ENCODE data around the gene DEPP1. TPM values are rescaled to one million over a fixed set of nuclear protein-coding genes. Genes with fewer than 3 reads are reported as not detected.

DEPP1 gene
- total and polyA plus RNA-seq, 2 experiments from 2014 or later: 0.37 to 1.3 TPM

GRCh38 chr10:44951576-44952226 lies 26.9 kb downstream of the DEPP1 start (continued):
- no peak for TF ChIP-seq POLR2AphosphoS5 (IDR thresholded peaks at IDR 0.05; ENCODE audit: low read depth)
- TF ChIP-seq ETS1 (IDR thresholded peaks at IDR 0.05): no peak
- no peak for TF ChIP-seq CTCF (conservative IDR thresholded peaks at IDR 0.05; ENCODE audit: low read depth in 2 of 2)
- no peak for TF ChIP-seq NANOG (IDR thresholded peaks at IDR 0.05; ENCODE audit: borderline replicate concordance)
- no peak for TF ChIP-seq CREB1 (CRISPR knock-in tag; IDR thresholded peaks at IDR 0.05; ENCODE audit: low read depth)
- TF ChIP-seq JUNB (IDR thresholded peaks at IDR 0.05; ENCODE audit: unreplicated experiment): no peak
- no peak for TF ChIP-seq ZNF331 (CRISPR knock-in tag; IDR thresholded peaks at IDR 0.05; ENCODE audit: low read depth)
- TF ChIP-seq ZNF114 (CRISPR knock-in tag; IDR thresholded peaks at IDR 0.05): no peak
- TF ChIP-seq EZH2 (IDR thresholded peaks at IDR 0.05; ENCODE audit: low read depth, unreplicated experiment): no peak
- no peak for TF ChIP-seq STAT1 (IDR thresholded peaks at IDR 0.05; ENCODE audit: unreplicated experiment)

- Histone ChIP-seq H3K27me3 (ENCODE audit: insufficient read depth) (no peaks in the 10 kb centered on the region), H3K4me1 (ENCODE audit: insufficient read depth) (peaks cover 7% of the 10 kb centered on the region; the same call in 1 of the 2 replicates), H3K79me2 (replicated peaks; ENCODE audit: insufficient read depth) (no peaks in the 10 kb centered on the region), H4K20me1 (replicated peaks; ENCODE audit: insufficient read depth) (no peaks in the 10 kb centered on the region), H3K36me3 (ENCODE audit: insufficient read depth) (no peaks in the 10 kb centered on the region), H2AFZ (no peak overlapping the region), H3K4me2 (no peak overlapping the region), H3K4me3 (no peak overlapping the region), H3K27ac (ENCODE audit: low read depth) (no peak overlapping the region), H3F3A (replicated peaks; ENCODE audit: low read depth) (no peaks in the 10 kb centered on the region), H3K9me2 (ENCODE audit: insufficient read depth) (no peaks in the 10 kb centered on the region)
- Mint-ChIP-seq H3K4me3 (no peak overlapping the region), H3K27me3 (ENCODE audit: insufficient read depth, low read depth, poor library complexity) (peaks cover 10% of the 10 kb centered on the region), H3K36me3 (ENCODE audit: low read depth) (peaks cover 6% of the 10 kb centered on the region; the same call in 2 of the 3 replicates), H3K9me3 (peaks cover 5% of the 10 kb centered on the region), H3K4me1 (peaks cover 22% of the 10 kb centered on the region), H3K27ac (no peak overlapping the region)
- ATAC-seq (no peak), DNase-seq (ENCODE audit: low spot score) (no peak)
- TF ChIP-seq STAT1 (IDR thresholded peaks at IDR 0.05; ENCODE audit: unreplicated experiment) (no peak), REST (IDR thresholded peaks at IDR 0.05; ENCODE audit: unreplicated experiment) (no peak), ZNF114 (CRISPR knock-in tag; IDR thresholded peaks at IDR 0.05) (no peak), ETS1 (IDR thresholded peaks at IDR 0.05) (no peak), EZH2phosphoT487 (IDR thresholded peaks at IDR 0.05; ENCODE audit: unreplicated experiment) (no peak), EZH2 (IDR thresholded peaks at IDR 0.05; ENCODE audit: low read depth, unreplicated experiment) (no peak), POLR2AphosphoS5 (IDR thresholded peaks at IDR 0.05; ENCODE audit: low read depth) (no peak)
Observed at GRCh38 chr10:44950326-44951225, 28.0 kb downstream of the DEPP1 start.
